ENCODE data around the gene SLC10A2.

- TF ChIP-seq CTCF (conservative IDR thresholded peaks at IDR 0.05 in 1 of 2, IDR thresholded peaks at IDR 0.05 in 1 of 2; ENCODE audit: extremely low read depth in 1 of 2, insufficient read depth in 1 of 2, low read depth in 1 of 2, low read length in 2 of 2) = no peak
- TF ChIP-seq EZH2 (IDR thresholded peaks at IDR 0.05; ENCODE audit: borderline replicate concordance, low read length) = no peak
These were observed 26.2 kb downstream of the SLC10A2 start for GRCh38 chr13:103040006-103040405.
